Stimulated activated CD4-positive, alpha-beta T cell treated with anti-CD3 and anti-CD28 coated beads, Interleukin-1b, Interleukin-23, amount 100 ng/mL, for 4 hours (primary cell): ENCODE results near the gene LY6G6F.

Experiments used
- DNase-seq, 2 donors: peaks; one replicate each; pipeline ENCODE4 v3.0.0-alpha.2; 2020; ENCODE audit warnings: low read depth in 2 of 2

LY6G6F gene

GRCh38 chr6:31676904-31677303 is 29.8 kb upstream of the LY6G6F start:
- no peak for DNase-seq

- DNase-seq: no peak
These were observed 28.7 kb upstream of the LY6G6F start for GRCh38 chr6:31677955-31678354.

GRCh38 chr6:31680226-31681134 is 26.2 kb upstream of the LY6G6F start, which contains the start of gene LY6G5C:
TSS of gene LY6G5C (minus strand) at chr6:31681067. CDS start at chr6:31680373, 694 bp downstream.
- peak in 1 of 2 donors; percentile 45 for DNase-seq

- peak in 1 of 2 donors; percentile 39 for DNase-seq
These were observed 25.5 kb upstream of the LY6G6F start for GRCh38 chr6:31681135-31681671.

- no peak for DNase-seq
These were observed 23.1 kb upstream of the LY6G6F start for GRCh38 chr6:31683591-31683990.

- DNase-seq: no peak
These were observed 20.2 kb upstream of the LY6G6F start for GRCh38 chr6:31686483-31686882.

GRCh38 chr6:31687321-31687720 is 19.3 kb upstream of the LY6G6F start:
- DNase-seq: no peak

GRCh38 chr6:31687860-31688693 is 18.6 kb upstream of the LY6G6F start:
- no peak for DNase-seq

GRCh38 chr6:31689249-31690110 is 17.2 kb upstream of the LY6G6F start:
- no peak for DNase-seq

GRCh38 chr6:31690231-31691077 is 16.2 kb upstream of the LY6G6F start:
- no peak for DNase-seq

- no peak for DNase-seq
These were observed 15.6 kb upstream of the LY6G6F start for GRCh38 chr6:31691078-31691463.

GRCh38 chr6:31691564-31692108 is 15.0 kb upstream of the LY6G6F start:
- no peak for DNase-seq

- no peak for DNase-seq
These were observed 14.3 kb upstream of the LY6G6F start for GRCh38 chr6:31692353-31692752.

GRCh38 chr6:31692886-31693285 is 13.8 kb upstream of the LY6G6F start:
- no peak for DNase-seq

- no peak for DNase-seq
These were observed 13.1 kb upstream of the LY6G6F start for GRCh38 chr6:31693535-31693934.

- DNase-seq: no peak
These were observed 9.1 kb upstream of the LY6G6F start for GRCh38 chr6:31697555-31697954.

- no peak for DNase-seq
These were observed 5.8 kb upstream of the LY6G6F start for GRCh38 chr6:31700740-31701401.

- DNase-seq: no peak
These were observed 4.8 kb upstream of the LY6G6F start for GRCh38 chr6:31701666-31702404.

GRCh38 chr6:31702405-31702818 is 4.3 kb upstream of the LY6G6F start:
- peak in 1 of 2 donors; percentile 19 for DNase-seq
